ENCODE results near the gene NUDT21.

GRCh38 chr16:56387396-56387795, 63.7 kb downstream of the NUDT21 start:
- TF ChIP-seq SUZ12 (IDR thresholded peaks at IDR 0.05; ENCODE audit: extremely low read depth, insufficient read depth, insufficient read length): no peak
- TF ChIP-seq YY1 (IDR thresholded peaks at IDR 0.05; ENCODE audit: insufficient read depth, insufficient read length): no peak
